Amniotic epithelial cell (primary cell): Measurements from ENCODE around the gene RASSF8.
"Not testable (repeated sequence)": the region's sequence is repeated elsewhere in the genome, so short reads cannot be mapped to it uniquely, and the experiment has no call there.

Experiments used
- DNase-seq: peaks from one replicate; pipeline ENCODE4 v3.0.0-alpha.2; 2010; ENCODE audit warnings: low read depth

The RASSF8 gene

GRCh38 chr12:26057271-26057670 lies 98.8 kb downstream of the RASSF8 start:
- not testable (repeated sequence) for DNase-seq

- no peak for DNase-seq
Measured at GRCh38 chr12:26058308-26058707, 99.8 kb downstream of the RASSF8 start.

- DNase-seq: no peak
Measured at GRCh38 chr12:26058818-26059217, 100.3 kb downstream of the RASSF8 start.

- DNase-seq: no peak
Measured at GRCh38 chr12:26062006-26062405, 103.5 kb downstream of the RASSF8 start.

GRCh38 chr12:26062566-26062965 lies 104.1 kb downstream of the RASSF8 start:
- peak; percentile 50 for DNase-seq

GRCh38 chr12:26065451-26065850 lies 107.0 kb downstream of the RASSF8 start:
- no peak for DNase-seq

GRCh38 chr12:26068503-26068902 lies 110.0 kb downstream of the RASSF8 start:
- DNase-seq: no peak

GRCh38 chr12:26069796-26070195 lies 111.3 kb downstream of the RASSF8 start:
- DNase-seq: no peak

- peak; percentile 57 for DNase-seq
Measured at GRCh38 chr12:26077915-26078702, 119.6 kb downstream of the RASSF8 start.

- DNase-seq: no peak
Measured at GRCh38 chr12:26080911-26081310, 122.4 kb downstream of the RASSF8 start.

- no peak for DNase-seq
Measured at GRCh38 chr12:26086936-26087335, 128.5 kb downstream of the RASSF8 start.

GRCh38 chr12:26088998-26089397 lies 130.5 kb downstream of the RASSF8 start:
- DNase-seq: no peak

- DNase-seq: peak; percentile 45
Measured at GRCh38 chr12:26090836-26091510, 132.5 kb downstream of the RASSF8 start.

- peak; percentile 9 for DNase-seq
Measured at GRCh38 chr12:26091822-26092221, 133.3 kb downstream of the RASSF8 start.

GRCh38 chr12:26092346-26093105 lies 134.0 kb downstream of the RASSF8 start:
- DNase-seq: no peak

- DNase-seq: no peak
Measured at GRCh38 chr12:26095186-26095585, 136.7 kb downstream of the RASSF8 start.

- no peak for DNase-seq
Measured at GRCh38 chr12:26096036-26096435, 137.6 kb downstream of the RASSF8 start.

- DNase-seq: peak; percentile 73
Measured at GRCh38 chr12:26097046-26097878, 138.8 kb downstream of the RASSF8 start.

- DNase-seq: no peak
Measured at GRCh38 chr12:26100666-26101349, 142.3 kb downstream of the RASSF8 start.

GRCh38 chr12:26101350-26101734 lies 142.9 kb downstream of the RASSF8 start:
- no peak for DNase-seq

GRCh38 chr12:26101763-26102162 lies 143.3 kb downstream of the RASSF8 start:
- peak; percentile 60 for DNase-seq
